ENCODE data around the gene BZW2. TPM values are rescaled to one million over a fixed set of nuclear protein-coding genes. Genes with fewer than 3 reads are reported as not detected.

BZW2 gene
- polyA plus RNA-seq, 1 donor (not counting 4 experiments of a cell fraction or from before 2014, with no cell fraction given) = 65.7 TPM

GRCh38 chr7:16651396-16652239 lies 5.6 kb downstream of the BZW2 start:
- no peaks in the 10 kb centered on the region for H3K36me3 ChIP-seq (ENCODE audit: control insufficient read depth in 2 of 2, extremely low read depth in 1 of 2, insufficient read depth in 2 of 2, low read length in 2 of 2)
- H3K9me1 ChIP-seq (ENCODE audit: control insufficient read depth, extremely low read depth, insufficient read depth, low read length) = no peaks in the 10 kb centered on the region
- peak; percentile 17 for FAIRE-seq
- no peak for TF ChIP-seq EZH2 (IDR thresholded peaks at IDR 0.05; ENCODE audit: low read length)
- no peak for TF ChIP-seq CTCF (optimal IDR thresholded peaks at IDR 0.05 in 1 of 3, IDR thresholded peaks at IDR 0.05 in 1 of 3, conservative IDR thresholded peaks at IDR 0.05 in 1 of 3; ENCODE audit: extremely low read depth in 1 of 3, insufficient read depth in 2 of 3, low read length in 3 of 3)
- H3K4me3 ChIP-seq (ENCODE audit: control insufficient read depth in 2 of 3, extremely low read depth in 1 of 3, insufficient read depth in 2 of 3, low read depth in 1 of 3, low read length in 3 of 3) = no peak overlapping the region
- no peak overlapping the region for H3K4me2 ChIP-seq (ENCODE audit: control insufficient read depth, extremely low read depth, insufficient read depth, low read depth, low read length)
- H3K9me3 ChIP-seq (ENCODE audit: control insufficient read depth, low read depth, low read length) = no peaks in the 10 kb centered on the region
- no peak overlapping the region for H3K9ac ChIP-seq (ENCODE audit: control insufficient read depth, extremely low read depth, insufficient read depth, low read length)
- peaks cover 90% of the 10 kb centered on the region for H3K79me2 ChIP-seq (ENCODE audit: control insufficient read depth, insufficient read depth, low read length)
- no peaks in the 10 kb centered on the region for H3K27me3 ChIP-seq (ENCODE audit: control insufficient read depth, extremely low read depth, insufficient read depth, low read length)
- H3K4me1 ChIP-seq (ENCODE audit: control insufficient read depth, extremely low read depth, insufficient read depth, low read length) = peaks cover 61% of the 10 kb centered on the region
- dilution Hi-C loops (cut with MboI; ENCODE audit: extremely low pct_ligation_motif_present, low sequenced_read_pairs) = no loop called here
- H3K27ac ChIP-seq (ENCODE audit: control insufficient read depth, insufficient read depth, low read length) = no peak overlapping the region
- H4K20me1 ChIP-seq (ENCODE audit: control insufficient read depth, extremely low read depth, insufficient read depth, low read length) = peaks cover 6% of the 10 kb centered on the region
- DNase-seq (ENCODE audit: low read depth, low spot score) = no peak
- H2AFZ ChIP-seq (ENCODE audit: control insufficient read depth, low read length) = no peak overlapping the region

- Histone ChIP-seq H3K4me3 (ENCODE audit: control insufficient read depth in 2 of 3, extremely low read depth in 1 of 3, insufficient read depth in 2 of 3, low read depth in 1 of 3, low read length in 3 of 3) (no peak overlapping the region), H2AFZ (ENCODE audit: control insufficient read depth, low read length) (no peak overlapping the region), H3K4me1 (ENCODE audit: control insufficient read depth, extremely low read depth, insufficient read depth, low read length) (peaks cover 61% of the 10 kb centered on the region), H3K36me3 (ENCODE audit: control insufficient read depth in 2 of 2, extremely low read depth in 1 of 2, insufficient read depth in 2 of 2, low read length in 2 of 2) (no peaks in the 10 kb centered on the region), H3K9me1 (ENCODE audit: control insufficient read depth, extremely low read depth, insufficient read depth, low read length) (no peaks in the 10 kb centered on the region), H3K9ac (ENCODE audit: control insufficient read depth, extremely low read depth, insufficient read depth, low read length) (no peak overlapping the region), H4K20me1 (ENCODE audit: control insufficient read depth, extremely low read depth, insufficient read depth, low read length) (peaks cover 6% of the 10 kb centered on the region), H3K79me2 (ENCODE audit: control insufficient read depth, insufficient read depth, low read length) (peaks cover 90% of the 10 kb centered on the region), H3K27ac (ENCODE audit: control insufficient read depth, insufficient read depth, low read length) (peak overlapping the region; percentile 27), H3K4me2 (ENCODE audit: control insufficient read depth, extremely low read depth, insufficient read depth, low read depth, low read length) (no peak overlapping the region), H3K9me3 (ENCODE audit: control insufficient read depth, low read depth, low read length) (no peaks in the 10 kb centered on the region), H3K27me3 (ENCODE audit: control insufficient read depth, extremely low read depth, insufficient read depth, low read length) (no peaks in the 10 kb centered on the region)
- DNase-seq (ENCODE audit: low read depth, low spot score) = no peak
- no peak for TF ChIP-seq EZH2 (IDR thresholded peaks at IDR 0.05; ENCODE audit: low read length)
- TF ChIP-seq CTCF (optimal IDR thresholded peaks at IDR 0.05 in 1 of 3, IDR thresholded peaks at IDR 0.05 in 1 of 3, conservative IDR thresholded peaks at IDR 0.05 in 1 of 3; ENCODE audit: extremely low read depth in 1 of 3, insufficient read depth in 2 of 3, low read length in 3 of 3) = no peak
- dilution Hi-C loops (cut with MboI; ENCODE audit: extremely low pct_ligation_motif_present, low sequenced_read_pairs) = no loop called here
- FAIRE-seq = no peak
These were observed 6.2 kb downstream of the BZW2 start for GRCh38 chr7:16652240-16652583.
